Stimulated activated CD8-positive, alpha-beta memory T cell treated with anti-CD3 and anti-CD28 coated beads, Interleukin-15, amount 100 ng/mL, for 4 hours (primary cell): ENCODE data around the gene CHSY3.

Experiments used
- DNase-seq, 2 donors: peaks; one replicate each; pipeline ENCODE4 v3.0.0-alpha.2; 2020; ENCODE audit warnings: low read depth in 2 of 2

The CHSY3 gene

DNA sequence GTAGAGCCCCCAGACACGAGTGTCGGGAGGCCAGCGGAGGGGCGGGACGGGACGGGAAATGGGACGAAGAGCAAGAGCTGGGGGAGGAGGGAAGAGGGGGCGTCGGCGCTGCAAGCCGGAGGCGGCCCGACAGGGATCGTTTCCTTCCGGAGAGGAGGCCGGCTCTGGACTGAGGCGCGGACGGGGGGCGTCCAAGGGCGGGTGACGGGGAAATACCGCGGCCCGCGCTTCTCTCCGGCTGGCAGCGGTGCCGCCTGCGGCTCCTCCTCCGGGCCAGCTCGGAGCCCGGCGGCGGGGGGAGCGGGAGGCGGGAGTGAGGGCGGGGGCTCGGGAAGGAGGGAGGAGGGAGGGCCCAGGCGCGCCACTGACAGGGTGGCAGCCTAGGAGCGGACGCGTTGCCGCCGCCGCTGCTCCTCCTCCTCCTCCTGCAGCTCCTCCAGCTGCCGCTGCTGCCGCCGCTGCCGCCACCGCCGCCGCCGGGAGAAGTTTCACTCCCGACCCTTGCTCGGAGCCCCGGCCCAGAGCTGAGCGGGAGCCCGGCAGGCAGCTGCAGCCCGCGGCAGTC lies at the start of gene CHSY3:
Gene CHSY3, plus strand, starts transcription at position 364 of the 565 bp plus-strand sequence.
- no peak for DNase-seq

DNA sequence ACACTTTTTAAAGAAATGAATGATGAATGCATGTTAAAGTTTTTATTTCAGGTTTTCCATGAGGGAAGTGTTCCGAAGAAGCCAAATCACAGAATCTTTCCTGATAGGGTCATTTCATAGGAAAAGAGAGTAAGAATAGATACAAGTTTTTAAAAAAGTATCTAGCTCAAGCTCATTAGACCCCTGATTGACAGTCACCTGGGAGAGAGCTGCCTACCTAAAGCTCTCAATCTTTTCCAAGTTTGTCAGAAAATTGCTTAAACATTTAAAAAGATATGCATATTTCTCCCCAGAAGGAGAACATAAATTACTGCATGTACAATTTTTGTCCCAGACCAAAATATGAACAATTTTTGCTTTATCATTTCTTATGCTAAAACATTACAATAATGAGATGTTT lies 47.9 kb upstream of the CHSY3 start:
- no peak for DNase-seq

DNA sequence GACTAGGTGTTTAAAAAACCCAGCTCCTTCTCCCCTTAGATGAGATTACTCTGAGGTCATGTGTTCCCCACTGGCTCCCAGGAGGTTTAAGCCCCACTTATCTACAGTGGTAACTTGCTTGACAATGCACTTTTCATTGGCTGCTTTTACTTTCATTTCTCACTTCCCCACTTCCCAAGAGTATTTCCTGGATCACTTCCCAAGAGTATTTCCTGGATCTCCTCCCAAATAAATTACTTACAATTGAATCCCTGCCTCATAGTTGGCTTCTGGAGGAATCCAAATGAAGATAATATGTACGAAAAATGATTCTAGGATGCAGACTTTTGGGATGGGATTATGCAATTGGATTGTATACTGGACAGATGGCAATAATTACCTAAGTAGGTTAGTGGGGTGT lies 47.1 kb upstream of the CHSY3 start:
- no peak for DNase-seq

DNA sequence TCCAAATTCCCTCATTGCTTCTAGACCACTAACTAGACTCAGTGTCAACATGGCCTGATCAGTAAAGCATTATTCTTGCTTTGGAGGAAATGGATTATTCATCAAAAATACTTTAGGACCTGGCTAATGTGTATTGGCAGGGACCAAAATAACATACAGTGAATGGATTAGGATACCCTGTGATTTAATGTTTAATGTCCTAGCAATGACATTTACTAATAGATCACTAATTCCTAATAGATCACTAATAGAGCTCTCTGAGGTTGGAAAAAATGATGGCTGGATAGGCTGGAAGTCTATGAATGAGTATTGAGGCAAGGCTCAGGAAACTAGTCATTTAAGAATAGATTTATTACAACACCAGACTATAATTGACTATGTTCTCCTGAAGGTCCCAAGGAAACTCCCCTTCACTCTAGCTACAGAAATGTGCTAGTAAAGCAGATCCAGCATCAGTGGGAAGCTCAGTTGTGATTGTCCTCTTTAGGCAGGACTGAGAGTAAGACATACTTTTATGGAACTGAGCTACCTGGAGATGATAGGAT lies 46.1 kb upstream of the CHSY3 start:
- DNase-seq, result no peak

DNA sequence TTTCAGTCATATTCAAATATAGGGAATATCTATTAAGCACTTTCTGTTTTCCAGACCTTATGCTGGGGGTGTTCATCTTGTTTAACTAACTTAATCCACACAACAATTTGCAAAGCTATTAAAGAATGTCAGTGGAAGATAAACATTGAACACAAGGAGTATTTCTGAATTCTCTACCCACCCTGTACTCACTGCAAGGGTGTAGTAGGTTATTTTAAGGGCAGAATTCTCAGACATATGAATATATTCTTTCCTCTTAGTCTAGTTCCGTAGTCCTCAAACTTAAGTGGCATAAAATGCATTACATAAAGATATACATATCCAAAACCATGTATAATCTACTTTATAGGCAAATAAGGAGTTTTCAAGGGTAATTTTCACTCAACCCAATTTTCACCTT lies 19.9 kb upstream of the CHSY3 start:
- DNase-seq, result no peak

DNA sequence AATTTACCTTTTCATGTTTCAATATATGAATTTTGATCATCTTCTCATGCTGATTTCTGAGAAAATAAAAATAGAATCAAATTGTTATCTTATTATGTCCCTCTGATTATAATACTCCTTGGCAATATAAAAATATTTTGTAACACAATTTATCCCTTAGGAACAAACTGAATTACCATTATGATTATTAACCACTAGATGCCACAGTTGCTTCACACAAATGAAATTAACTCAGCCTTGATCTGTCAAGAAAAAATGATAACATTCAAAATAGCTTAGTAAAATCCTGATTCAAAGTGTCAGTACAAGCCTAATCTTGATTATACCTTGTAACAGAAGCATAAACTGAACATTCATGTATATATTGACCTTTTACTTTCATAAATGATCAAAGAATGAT lies 4.8 kb upstream of the CHSY3 start:
- DNase-seq, result no peak

- DNase-seq, result no peak
Observed at GRCh38 chr5:129902816-129903215, 1.4 kb upstream of the CHSY3 start.

- no peak for DNase-seq
Observed at GRCh38 chr5:129903466-129904101, 681 bp upstream of the CHSY3 start.

DNA sequence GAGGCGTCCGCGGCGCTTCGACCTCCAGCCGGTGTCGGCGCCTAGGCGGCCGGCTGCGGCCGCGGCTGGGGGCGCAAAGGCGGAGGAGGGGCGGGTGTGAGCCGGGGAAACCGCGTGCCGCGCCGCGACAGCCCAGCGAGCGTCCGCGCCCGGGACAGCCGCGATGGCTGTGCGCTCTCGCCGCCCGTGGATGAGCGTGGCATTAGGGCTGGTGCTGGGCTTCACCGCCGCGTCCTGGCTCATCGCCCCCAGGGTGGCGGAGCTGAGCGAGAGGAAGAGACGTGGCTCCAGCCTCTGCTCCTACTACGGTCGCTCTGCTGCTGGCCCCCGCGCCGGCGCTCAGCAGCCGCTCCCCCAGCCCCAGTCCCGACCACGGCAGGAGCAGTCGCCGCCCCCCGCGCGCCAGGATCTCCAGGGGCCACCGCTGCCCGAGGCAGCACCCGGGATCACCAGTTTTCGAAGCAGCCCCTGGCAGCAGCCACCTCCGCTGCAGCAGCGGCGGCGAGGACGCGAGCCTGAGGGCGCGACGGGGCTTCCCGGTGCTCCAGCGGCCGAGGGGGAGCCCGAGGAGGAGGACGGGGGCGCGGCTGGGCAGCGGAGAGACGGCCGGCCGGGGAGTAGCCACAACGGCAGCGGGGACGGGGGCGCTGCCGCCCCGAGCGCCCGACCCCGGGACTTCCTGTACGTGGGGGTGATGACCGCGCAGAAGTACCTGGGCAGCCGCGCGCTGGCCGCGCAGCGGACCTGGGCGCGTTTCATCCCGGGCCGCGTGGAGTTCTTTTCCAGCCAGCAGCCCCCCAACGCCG lies 605 bp downstream of the CHSY3 start:
- DNase-seq, result no peak

DNA sequence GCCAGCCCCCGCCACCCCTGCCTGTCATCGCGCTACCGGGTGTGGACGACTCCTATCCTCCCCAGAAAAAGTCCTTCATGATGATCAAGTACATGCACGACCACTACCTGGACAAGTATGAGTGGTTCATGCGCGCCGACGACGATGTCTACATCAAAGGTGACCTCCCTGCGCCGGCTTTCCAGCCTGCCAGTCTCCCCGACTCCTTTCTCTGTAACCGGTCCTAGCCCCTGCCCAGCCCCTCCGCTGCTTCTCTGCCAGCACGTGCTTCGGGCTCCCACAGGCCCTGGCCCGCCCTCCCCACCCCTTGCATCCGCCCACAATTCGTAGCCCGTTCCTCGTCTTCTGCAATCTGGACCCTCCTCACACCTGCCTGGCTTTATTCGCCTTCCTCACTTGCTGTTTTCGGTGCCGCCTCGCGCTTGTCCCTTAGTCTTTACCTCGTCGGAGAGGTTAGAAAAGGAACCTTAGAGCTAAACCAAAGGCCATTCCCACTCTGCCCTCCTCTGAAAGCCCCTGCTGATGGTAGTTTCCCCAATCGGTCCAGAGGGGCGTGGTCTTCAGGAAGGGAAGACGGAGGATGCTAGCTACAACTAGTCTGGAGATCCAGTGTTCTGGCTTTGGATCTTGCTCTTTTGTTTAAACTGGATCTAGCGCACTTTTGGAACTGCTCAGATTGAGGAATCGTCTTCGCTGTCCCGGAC lies 1.4 kb downstream of the CHSY3 start:
- no peak for DNase-seq

DNA sequence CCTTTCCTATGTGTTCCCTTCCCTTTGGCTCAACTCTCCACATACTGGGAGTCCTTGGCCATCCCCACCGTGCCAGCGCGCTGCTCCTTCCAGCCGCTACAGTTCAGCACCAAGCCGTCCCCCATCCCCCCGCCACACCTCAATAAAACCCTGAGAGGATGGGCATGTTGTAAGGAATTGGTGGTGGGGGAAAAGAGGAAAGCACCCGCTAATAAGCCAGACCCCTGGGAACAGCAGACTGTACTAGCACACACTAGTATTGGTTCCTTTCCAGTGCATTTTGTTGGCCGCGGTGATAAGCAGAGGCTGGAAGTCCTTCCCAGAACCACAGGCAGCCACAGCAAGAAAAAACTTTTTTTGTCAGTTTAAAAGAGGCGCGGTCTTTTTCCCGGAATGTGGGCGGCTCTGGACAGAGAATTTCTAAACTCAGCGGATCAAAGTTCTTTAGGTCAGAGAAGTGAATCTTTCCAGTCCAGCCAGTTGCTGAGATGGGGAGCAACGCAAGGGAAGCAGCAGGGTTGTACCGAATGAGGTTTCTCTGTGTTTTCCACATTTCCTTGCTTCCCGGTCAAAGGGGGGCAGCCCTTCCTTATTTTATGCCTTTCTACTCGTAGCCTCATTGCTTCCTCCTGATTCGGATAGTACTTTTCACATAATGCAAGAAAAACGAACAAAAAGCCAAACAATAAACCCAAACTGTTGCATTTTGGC lies 2.1 kb downstream of the CHSY3 start:
- no peak for DNase-seq

- no peak for DNase-seq
Observed at GRCh38 chr5:129909225-129909624, 5.0 kb downstream of the CHSY3 start.

DNA sequence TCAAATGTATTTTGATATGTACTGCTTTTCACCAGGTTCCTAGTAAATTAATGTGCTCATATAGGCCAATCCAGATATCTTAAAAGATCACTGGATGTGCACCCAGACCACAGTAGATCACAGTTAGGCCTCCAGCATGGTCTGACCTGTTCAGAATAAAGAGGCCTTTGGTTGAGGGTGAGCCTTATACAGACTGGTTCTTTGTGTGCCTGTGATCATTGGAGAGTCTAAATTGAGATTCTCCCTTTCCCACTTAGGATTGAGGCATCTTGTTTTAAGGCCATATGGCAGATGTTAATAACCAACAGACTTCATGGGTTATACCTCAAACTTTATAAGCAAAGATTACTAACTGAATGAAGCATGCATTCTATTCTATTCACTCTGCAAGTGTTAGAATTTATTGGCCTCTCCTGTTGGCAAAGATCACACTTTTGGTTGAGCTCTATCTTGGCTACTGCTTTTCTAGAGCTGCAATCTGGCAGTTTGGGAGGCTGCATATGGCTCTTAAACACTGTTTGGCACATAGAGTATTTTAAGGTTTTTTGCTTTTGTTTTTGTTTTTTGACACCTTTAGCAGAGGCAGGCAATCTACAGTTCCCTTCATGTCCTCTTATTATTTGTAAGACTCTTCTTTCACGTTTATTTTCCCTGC lies 8.5 kb downstream of the CHSY3 start:
- DNase-seq, result no peak

DNA sequence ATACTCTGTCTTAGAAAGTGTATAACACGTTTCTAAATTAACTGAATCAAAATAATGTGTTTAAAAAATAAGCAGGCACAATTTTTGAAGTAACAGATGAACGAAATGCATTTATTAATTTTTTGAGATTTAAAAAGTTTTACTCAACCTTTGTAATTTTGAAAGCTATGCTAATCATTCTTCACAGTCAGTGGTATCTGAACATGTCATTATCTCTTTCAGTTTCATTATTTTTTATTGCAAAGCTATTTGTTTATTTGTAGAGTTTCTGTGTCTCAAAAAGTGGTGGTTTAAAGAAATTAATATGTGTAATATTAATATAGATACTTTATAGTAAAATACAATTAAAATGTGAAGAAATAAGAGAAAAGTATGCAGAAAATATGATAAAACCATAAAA lies 11.2 kb downstream of the CHSY3 start:
- no peak for DNase-seq

- no peak for DNase-seq
Observed at GRCh38 chr5:129917224-129917623, 13.0 kb downstream of the CHSY3 start.

DNA sequence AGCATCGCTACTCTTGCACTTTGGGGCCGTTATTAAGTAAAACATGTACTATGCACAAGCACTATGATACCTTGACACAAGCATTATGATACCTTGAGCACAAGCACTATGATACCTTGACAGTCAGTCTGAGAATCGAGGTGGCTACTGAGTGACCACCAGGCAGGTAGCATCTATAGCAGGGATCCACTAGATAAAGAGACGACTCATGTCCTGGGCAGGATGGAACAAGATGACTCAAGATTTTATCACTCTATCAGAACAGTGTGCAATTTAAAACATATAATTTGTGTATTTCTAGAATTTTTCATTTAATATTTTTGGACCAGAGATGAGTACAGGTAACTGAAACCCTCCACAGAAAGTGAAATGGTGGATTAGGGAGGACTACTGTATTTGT lies 16.9 kb downstream of the CHSY3 start:
- no peak for DNase-seq

GRCh38 chr5:129930221-129930620 lies 26.0 kb downstream of the CHSY3 start:
- DNase-seq, result no peak

DNA sequence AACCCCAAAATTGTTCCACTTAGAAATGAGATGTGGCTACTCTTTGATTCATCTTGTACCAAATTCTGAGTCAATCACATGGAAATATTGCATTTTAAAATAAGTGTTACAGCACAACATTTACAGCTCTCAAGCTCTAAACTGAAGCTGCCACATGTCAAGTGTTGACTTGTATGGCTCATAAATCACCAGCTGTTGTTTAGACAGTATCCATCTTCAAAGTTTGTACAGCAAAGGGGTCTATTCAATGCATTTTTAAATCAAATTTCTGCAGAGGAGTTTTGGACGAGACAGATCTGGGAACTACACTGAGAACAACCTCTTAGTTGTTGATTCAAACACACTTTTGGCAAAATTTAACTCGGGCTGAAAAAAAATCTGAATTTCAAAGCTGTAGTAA lies 31.4 kb downstream of the CHSY3 start:
- no peak for DNase-seq

DNA sequence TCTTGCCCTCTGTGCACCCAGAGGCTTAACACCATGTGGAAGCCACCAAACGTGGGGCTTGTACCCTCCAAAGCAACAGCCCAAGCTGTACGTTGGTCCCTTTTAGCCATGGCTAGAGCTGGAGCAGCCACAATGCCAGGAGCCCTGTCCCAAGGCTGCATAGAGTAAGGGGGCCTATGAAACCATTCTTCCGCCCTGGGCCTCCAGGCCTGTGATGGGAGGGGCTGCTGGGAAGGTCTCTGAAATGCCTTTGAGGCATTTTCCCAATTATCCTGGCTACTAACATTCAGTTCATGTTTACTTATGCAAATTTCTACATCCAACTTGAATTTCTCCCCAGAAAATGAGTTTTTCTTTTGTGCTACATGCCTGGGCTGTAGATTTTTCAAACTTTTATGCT lies 33.8 kb downstream of the CHSY3 start:
- DNase-seq, result no peak

- DNase-seq, result no peak
Observed at GRCh38 chr5:129943936-129944335, 39.7 kb downstream of the CHSY3 start.

DNA sequence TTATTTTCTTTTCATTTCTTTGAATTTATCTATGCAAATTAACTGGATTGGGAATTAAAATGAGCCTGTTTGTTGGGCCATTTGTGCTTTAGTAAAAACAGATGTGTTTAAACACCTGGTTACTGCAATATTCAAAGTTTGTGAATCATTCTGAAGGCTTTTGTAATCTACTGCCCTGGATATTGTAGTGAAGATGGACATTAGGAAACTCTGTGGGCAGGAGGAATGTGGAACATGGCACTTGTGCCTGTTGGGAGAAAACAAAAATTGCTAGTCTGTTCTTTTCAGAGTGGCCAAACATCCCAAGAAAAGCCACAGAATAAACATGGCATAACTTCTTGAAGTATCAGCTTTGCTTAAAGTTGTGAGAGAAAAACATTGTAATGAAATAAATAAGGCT lies 40.8 kb downstream of the CHSY3 start:
- no peak for DNase-seq
